PC-3 (cell line): Measurements from ENCODE around the gene PES1. TPM values are rescaled to one million over a fixed set of nuclear protein-coding genes. Genes with fewer than 3 reads are reported as not detected.

ENCODE experiments used
- ATAC-seq: fragments of 200-7000 bp; cut with Tn5 transposase; 2 replicates; pipeline ENCODE4 v1.9.1; 2020; ENCODE audit warnings: mild to moderate bottlenecking, moderate library complexity
- BruUV-seq: library from RNA; stranded (reverse); fragments of 400-500 nt; replicated peaks from 2 replicates; lab custom pipeline; 2021; lab: Mats Ljungman, UMichigan
- CTCF ChIA-PET: fragments of 300-600 bp; sonication (Branson Sonifier 250); formaldehyde crosslinking; loops from one replicate; lab custom pipeline; 2022; ENCODE audit warnings: antibody characterized with exemption; lab: Charles Lee
- POLR2A ChIA-PET: fragments of 300-600 bp; sonication (Branson Sonifier 250); formaldehyde crosslinking; loops from one replicate; lab custom pipeline; 2022; ENCODE audit warnings: antibody characterized with exemption; ENCODE audit not compliant: unreplicated experiment; lab: Charles Lee
- DNase-seq: peaks from one replicate; pipeline ENCODE4 v3.0.0-alpha.2; 2015
- H2AFZ ChIP-seq: fragments of 300-600 bp; sonication (generic); 2 replicates; pipeline ENCODE4 v1.6.0; 2016; ENCODE audit warnings: antibody characterized with exemption, low read length
- H3F3A ChIP-seq: fragments of 300-600 bp; sonication (generic); one replicate; pipeline ENCODE4 v1.6.0; 2017; ENCODE audit warnings: antibody characterized with exemption, low read length, control low read depth, mild to moderate bottlenecking; ENCODE audit not compliant: unreplicated experiment
- H3K27ac ChIP-seq: fragments of 300-600 bp; sonication (generic); 2 replicates; pipeline ENCODE4 v1.5.1; 2016; ENCODE audit warnings: mild to moderate bottlenecking, low read length
- H3K27me3 ChIP-seq: fragments of 300-600 bp; sonication (generic); 2 replicates; pipeline ENCODE4 v1.6.1; 2016; ENCODE audit warnings: low read length, mixed read lengths
- H3K36me3 ChIP-seq: fragments of 300-600 bp; sonication (generic); 2 replicates; pipeline ENCODE4 v1.6.1; 2016; ENCODE audit warnings: low read depth, mixed run types, low read length, mixed read lengths
- H3K4me1 ChIP-seq: fragments of 300-600 bp; sonication (generic); 2 replicates; pipeline ENCODE4 v1.5.1; 2016; ENCODE audit warnings: low read length; ENCODE audit not compliant: insufficient read depth
- H3K4me2 ChIP-seq: fragments of 300-600 bp; sonication (generic); 2 replicates; pipeline ENCODE4 v1.6.0; 2016; ENCODE audit warnings: low read length
- H3K4me3 ChIP-seq: fragments of 300-600 bp; sonication (generic); 2 replicates; pipeline ENCODE4 v1.5.1; 2016; ENCODE audit warnings: mild to moderate bottlenecking, low read length, mixed read lengths
- H3K79me2 ChIP-seq: fragments of 300-600 bp; sonication (generic); 2 replicates; pipeline ENCODE4 v1.6.1; 2017; ENCODE audit warnings: low read length, mixed read lengths
- H3K9ac ChIP-seq: fragments of 300-600 bp; sonication (generic); 2 replicates; pipeline ENCODE4 v1.6.0; 2016; ENCODE audit warnings: mild to moderate bottlenecking, low read length
- H3K9me2 ChIP-seq: fragments of 300-600 bp; sonication (generic); replicated peaks from 2 replicates; pipeline ENCODE4 v1.6.1; 2016; ENCODE audit warnings: mixed run types, low read length, mixed read lengths
- H3K9me3 ChIP-seq: fragments of 300-600 bp; sonication (generic); 2 replicates; pipeline ENCODE4 v1.6.1; 2016; ENCODE audit warnings: low read length, mixed read lengths
- H4K20me1 ChIP-seq: fragments of 300-600 bp; sonication (generic); 2 replicates; pipeline ENCODE4 v1.6.1; 2016; ENCODE audit warnings: low read length, mixed read lengths
- EZH2 ChIP-seq: fragments of 300-600 bp; sonication (generic); IDR thresholded peaks from one replicate; pipeline ENCODE4 v1.6.1; 2017; ENCODE audit warnings: antibody characterized with exemption, mild to moderate bottlenecking, low read length; ENCODE audit not compliant: unreplicated experiment
- EZH2phosphoT487 ChIP-seq: fragments of 300-600 bp; sonication (generic); IDR thresholded peaks from 2 replicates; pipeline ENCODE4 v1.6.1; 2018; ENCODE audit warnings: mild to moderate bottlenecking, antibody characterized with exemption, low read length, borderline replicate concordance
- intact Hi-C: fragments of 100-400 bp; cut with micrococcal nuclease; formaldehyde crosslinking; loops from 2 replicates; pipeline ENCODE4 v1.9.0; 2023
- total RNA-seq: library from RNA; depleted of rRNA; stranded (reverse); fragments of >200 nt; gene quantifications from 2 replicates; pipeline ENCODE4 v1.2.3, GENCODE V29; 2014
- TF ChIP-seq, protein P1 (sequence below): fragments of 300-600 bp; sonication (generic); conservative IDR thresholded peaks from 2 replicates; pipeline ENCODE4 v1.5.1; 2017; ENCODE audit warnings: antibody characterized with exemption, low read depth, mild to moderate bottlenecking, low read length

Gene PES1
- total RNA-seq, 1 experiment from 2014 or later: 105 TPM

DNA sequence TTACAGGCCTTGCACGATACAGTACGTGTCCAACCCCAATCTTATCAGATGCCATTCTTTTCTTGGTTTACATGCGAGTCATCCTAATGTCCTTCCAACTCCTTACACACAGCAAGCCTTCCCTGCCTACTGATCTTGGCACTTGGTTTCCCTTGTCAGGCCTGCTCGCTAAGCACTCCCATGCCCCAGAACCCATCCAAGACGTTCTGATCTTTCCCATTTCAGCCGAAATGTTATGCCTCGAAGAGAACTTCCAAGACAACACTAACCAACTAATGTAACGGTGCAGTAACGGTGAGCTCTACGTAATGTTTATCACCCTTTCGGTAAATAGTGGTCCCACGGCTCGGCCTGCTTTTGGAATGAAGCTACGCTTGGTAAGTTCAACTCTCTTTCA lies 521 bp downstream of the PES1 start:
- TSS peak; percentile 70 for BruUV-seq

DNA sequence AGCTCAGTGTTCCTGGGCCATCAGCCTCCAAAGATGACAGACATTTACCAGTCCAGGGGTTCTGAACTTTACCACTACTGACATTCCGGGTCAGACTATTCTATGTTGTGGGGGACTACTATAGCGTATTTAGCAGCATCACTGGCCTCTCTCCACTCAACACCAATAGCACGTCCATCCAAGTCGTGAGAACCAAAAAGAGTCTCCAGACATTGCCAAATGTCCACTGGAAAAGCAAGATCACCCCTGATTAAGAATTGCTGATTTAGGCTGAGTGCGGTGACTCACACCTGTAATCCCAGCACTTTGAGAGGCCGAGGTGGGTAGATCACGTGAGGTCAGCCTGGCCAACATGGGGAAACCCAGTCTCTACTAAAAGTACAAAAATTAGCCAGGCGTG lies 5.3 kb downstream of the PES1 start:
- POLR2A ChIA-PET: no interaction called here

More for the DNA sequence above, 521 bp downstream of the PES1 start:
- H4K20me1 ChIP-seq: no peaks in the 10 kb centered on the region
- peak overlapping the region; percentile 58 for H2AFZ ChIP-seq
- H3F3A ChIP-seq: no peaks in the 10 kb centered on the region
- DNase-seq (no peak), ATAC-seq (no peak)
- H3K36me3 ChIP-seq: peaks cover 18% of the 10 kb centered on the region
- intact Hi-C loops: no loop called here
- TF ChIP-seq EZH2 (no peak), EZH2phosphoT487 (no peak)
- TF ChIP-seq, protein P1, sequence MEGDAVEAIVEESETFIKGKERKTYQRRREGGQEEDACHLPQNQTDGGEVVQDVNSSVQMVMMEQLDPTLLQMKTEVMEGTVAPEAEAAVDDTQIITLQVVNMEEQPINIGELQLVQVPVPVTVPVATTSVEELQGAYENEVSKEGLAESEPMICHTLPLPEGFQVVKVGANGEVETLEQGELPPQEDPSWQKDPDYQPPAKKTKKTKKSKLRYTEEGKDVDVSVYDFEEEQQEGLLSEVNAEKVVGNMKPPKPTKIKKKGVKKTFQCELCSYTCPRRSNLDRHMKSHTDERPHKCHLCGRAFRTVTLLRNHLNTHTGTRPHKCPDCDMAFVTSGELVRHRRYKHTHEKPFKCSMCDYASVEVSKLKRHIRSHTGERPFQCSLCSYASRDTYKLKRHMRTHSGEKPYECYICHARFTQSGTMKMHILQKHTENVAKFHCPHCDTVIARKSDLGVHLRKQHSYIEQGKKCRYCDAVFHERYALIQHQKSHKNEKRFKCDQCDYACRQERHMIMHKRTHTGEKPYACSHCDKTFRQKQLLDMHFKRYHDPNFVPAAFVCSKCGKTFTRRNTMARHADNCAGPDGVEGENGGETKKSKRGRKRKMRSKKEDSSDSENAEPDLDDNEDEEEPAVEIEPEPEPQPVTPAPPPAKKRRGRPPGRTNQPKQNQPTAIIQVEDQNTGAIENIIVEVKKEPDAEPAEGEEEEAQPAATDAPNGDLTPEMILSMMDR: no peak
- H3K27me3 ChIP-seq: 0 out of 2 replicates have a peak, but pooled peaks cover 2% of the 10 kb centered on the region
- H3K9me2 ChIP-seq: no peaks in the 10 kb centered on the region
- POLR2A ChIA-PET: no interaction called here
- H3K4me1 ChIP-seq: peaks cover 8% of the 10 kb centered on the region; the same call in 1 of the 2 replicates
- H3K9me3 ChIP-seq: no peaks in the 10 kb centered on the region
- H3K9ac ChIP-seq: peak overlapping the region; percentile 99
- peak overlapping the region; percentile 60 for H3K27ac ChIP-seq
- peaks cover 28% of the 10 kb centered on the region for H3K79me2 ChIP-seq
- H3K4me2 ChIP-seq: peak overlapping the region; percentile 98
- CTCF ChIA-PET: no interaction called here
- peak overlapping the region; percentile 98 for H3K4me3 ChIP-seq

DNA sequence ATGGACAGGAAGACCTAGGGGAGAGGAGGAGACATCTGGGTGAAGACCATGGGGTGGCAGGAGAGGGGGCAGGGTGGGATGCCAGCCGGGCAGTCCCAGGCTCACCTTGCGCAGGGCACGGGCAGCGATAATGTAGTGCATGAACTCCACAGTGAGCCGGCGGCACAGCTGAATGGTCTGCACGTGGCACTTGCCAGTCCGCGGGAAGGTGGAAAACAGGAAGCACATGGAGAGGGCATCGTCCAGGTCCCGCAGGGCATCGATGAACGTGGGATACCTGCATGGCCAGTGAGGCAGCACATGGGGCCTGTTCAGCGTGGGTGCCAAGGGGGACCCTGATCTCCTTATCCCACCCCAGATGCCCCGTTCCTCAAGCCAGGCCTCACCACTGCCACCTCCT lies 7.3 kb downstream of the PES1 start:
- peaks cover 39% of the 10 kb centered on the region for H3K36me3 ChIP-seq
- DNase-seq: no peak
- intact Hi-C loops: no loop called here
- H3K4me1 ChIP-seq: no peaks in the 10 kb centered on the region
- H3K79me2 ChIP-seq: peaks cover 5% of the 10 kb centered on the region
- no peak overlapping the region for H3K9ac ChIP-seq
- no peaks in the 10 kb centered on the region for H3F3A ChIP-seq
- H3K9me3 ChIP-seq: no peaks in the 10 kb centered on the region
- no peak for ATAC-seq
- CTCF ChIA-PET: no interaction called here
- no peaks in the 10 kb centered on the region for H3K9me2 ChIP-seq
- POLR2A ChIA-PET: no interaction called here
- TF ChIP-seq, protein P1: no peak
- TF ChIP-seq EZH2 (no peak), EZH2phosphoT487 (no peak)
- no peak overlapping the region for H3K27ac ChIP-seq
- no TSS peak for BruUV-seq
- no peak overlapping the region for H2AFZ ChIP-seq
- H3K4me3 ChIP-seq: no peak overlapping the region
- no peaks in the 10 kb centered on the region for H3K27me3 ChIP-seq
- H4K20me1 ChIP-seq: no peaks in the 10 kb centered on the region
- no peak overlapping the region for H3K4me2 ChIP-seq

More for the DNA sequence above, 5.3 kb downstream of the PES1 start:
- BruUV-seq: no TSS peak
- H3F3A ChIP-seq: no peaks in the 10 kb centered on the region
- DNase-seq: no peak
- no peaks in the 10 kb centered on the region for H3K9me3 ChIP-seq
- ATAC-seq: no peak
- peaks cover 8% of the 10 kb centered on the region; the same call in 1 of the 2 replicates for H3K4me1 ChIP-seq
- peaks cover 25% of the 10 kb centered on the region for H3K79me2 ChIP-seq
- peaks cover 28% of the 10 kb centered on the region for H3K36me3 ChIP-seq
- H3K27ac ChIP-seq: no peak overlapping the region
- TF ChIP-seq EZH2phosphoT487 (no peak), EZH2 (no peak)
- TF ChIP-seq, protein P1: no peak
- CTCF ChIA-PET: no interaction called here
- no peak overlapping the region for H3K9ac ChIP-seq
- no peaks in the 10 kb centered on the region for H3K27me3 ChIP-seq
- no peaks in the 10 kb centered on the region for H4K20me1 ChIP-seq
- H3K4me3 ChIP-seq: no peak overlapping the region
- intact Hi-C loops: no loop called here
- no peak overlapping the region for H3K4me2 ChIP-seq
- H2AFZ ChIP-seq: no peak overlapping the region
- no peaks in the 10 kb centered on the region for H3K9me2 ChIP-seq
